Nephron progenitor cell (in vitro differentiated cells): ENCODE results near the gene INTU.

Experiments used
- DNase-seq: peaks from one replicate; pipeline ENCODE4 v3.0.0; 2021
- H3K27ac Mint-ChIP-seq: 2 replicates; pipeline ENCODE4 v1.8.0; 2021; ENCODE audit warnings: mild to moderate bottlenecking, moderate library complexity, mixed read lengths
- H3K27me3 Mint-ChIP-seq: 2 replicates; pipeline ENCODE4 v1.8.0; 2021; ENCODE audit warnings: mild to moderate bottlenecking, low read depth, mixed read lengths; ENCODE audit not compliant: poor library complexity
- H3K36me3 Mint-ChIP-seq: 2 replicates; pipeline ENCODE4 v1.8.0; 2021; ENCODE audit warnings: low read depth, mixed read lengths
- H3K4me1 Mint-ChIP-seq: 2 replicates; pipeline ENCODE4 v1.8.0; 2021; ENCODE audit warnings: mixed read lengths
- H3K4me3 Mint-ChIP-seq: 2 replicates; pipeline ENCODE4 v1.8.0; 2021; ENCODE audit warnings: mild to moderate bottlenecking, moderate library complexity, mixed read lengths
- H3K9me3 Mint-ChIP-seq: 2 replicates; pipeline ENCODE4 v1.8.0; 2021; ENCODE audit warnings: mild to moderate bottlenecking, moderate library complexity, mixed read lengths
- TF ChIP-seq, protein P1 (sequence below): fragments of 200-600 bp; sonication (generic); IDR thresholded peaks from 2 replicates; pipeline ENCODE4 v1.5.0; 2021; ENCODE audit warnings: antibody characterized with exemption

Gene INTU

GRCh38 chr4:127604949-127605709, 27.6 kb upstream of the INTU start:
- no peak overlapping the region for H3K27ac Mint-ChIP-seq

DNA sequence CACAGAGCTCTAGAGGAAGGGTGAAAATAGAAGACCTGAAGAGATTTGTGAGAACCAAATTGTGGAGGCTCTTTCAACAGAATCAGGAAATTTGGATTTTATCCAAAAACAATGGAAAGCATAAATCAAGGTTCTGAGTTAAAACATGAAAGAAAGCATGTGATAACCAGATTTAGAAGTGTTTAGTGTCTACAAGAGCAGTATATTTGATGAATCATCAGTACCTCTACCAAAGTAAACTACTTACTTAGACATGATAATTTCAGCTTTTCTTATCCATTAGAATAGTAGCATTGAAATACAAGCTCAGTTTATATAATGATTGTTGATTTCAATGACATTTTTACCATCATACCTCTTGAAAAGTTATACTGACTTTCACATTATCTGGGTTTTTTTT, 25.9 kb upstream of the INTU start:
- Mint-ChIP-seq H3K4me3 (no peak overlapping the region), H3K27me3 (no peaks in the 10 kb centered on the region), H3K27ac (no peak overlapping the region), H3K36me3 (no peaks in the 10 kb centered on the region), H3K9me3 (no peaks in the 10 kb centered on the region), H3K4me1 (peaks cover 8% of the 10 kb centered on the region)
- TF ChIP-seq, protein P1, sequence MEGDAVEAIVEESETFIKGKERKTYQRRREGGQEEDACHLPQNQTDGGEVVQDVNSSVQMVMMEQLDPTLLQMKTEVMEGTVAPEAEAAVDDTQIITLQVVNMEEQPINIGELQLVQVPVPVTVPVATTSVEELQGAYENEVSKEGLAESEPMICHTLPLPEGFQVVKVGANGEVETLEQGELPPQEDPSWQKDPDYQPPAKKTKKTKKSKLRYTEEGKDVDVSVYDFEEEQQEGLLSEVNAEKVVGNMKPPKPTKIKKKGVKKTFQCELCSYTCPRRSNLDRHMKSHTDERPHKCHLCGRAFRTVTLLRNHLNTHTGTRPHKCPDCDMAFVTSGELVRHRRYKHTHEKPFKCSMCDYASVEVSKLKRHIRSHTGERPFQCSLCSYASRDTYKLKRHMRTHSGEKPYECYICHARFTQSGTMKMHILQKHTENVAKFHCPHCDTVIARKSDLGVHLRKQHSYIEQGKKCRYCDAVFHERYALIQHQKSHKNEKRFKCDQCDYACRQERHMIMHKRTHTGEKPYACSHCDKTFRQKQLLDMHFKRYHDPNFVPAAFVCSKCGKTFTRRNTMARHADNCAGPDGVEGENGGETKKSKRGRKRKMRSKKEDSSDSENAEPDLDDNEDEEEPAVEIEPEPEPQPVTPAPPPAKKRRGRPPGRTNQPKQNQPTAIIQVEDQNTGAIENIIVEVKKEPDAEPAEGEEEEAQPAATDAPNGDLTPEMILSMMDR: no peak
- DNase-seq: no peak

More at GRCh38 chr4:127604949-127605709, 27.6 kb upstream of the INTU start:
- H3K4me1 Mint-ChIP-seq: peaks cover 8% of the 10 kb centered on the region
- no peaks in the 10 kb centered on the region for H3K27me3 Mint-ChIP-seq
- TF ChIP-seq, protein P1: peak; percentile 51
- no peak for DNase-seq
- peak overlapping the region; percentile 65 for H3K4me3 Mint-ChIP-seq
- H3K9me3 Mint-ChIP-seq: no peaks in the 10 kb centered on the region
- no peaks in the 10 kb centered on the region for H3K36me3 Mint-ChIP-seq

DNA sequence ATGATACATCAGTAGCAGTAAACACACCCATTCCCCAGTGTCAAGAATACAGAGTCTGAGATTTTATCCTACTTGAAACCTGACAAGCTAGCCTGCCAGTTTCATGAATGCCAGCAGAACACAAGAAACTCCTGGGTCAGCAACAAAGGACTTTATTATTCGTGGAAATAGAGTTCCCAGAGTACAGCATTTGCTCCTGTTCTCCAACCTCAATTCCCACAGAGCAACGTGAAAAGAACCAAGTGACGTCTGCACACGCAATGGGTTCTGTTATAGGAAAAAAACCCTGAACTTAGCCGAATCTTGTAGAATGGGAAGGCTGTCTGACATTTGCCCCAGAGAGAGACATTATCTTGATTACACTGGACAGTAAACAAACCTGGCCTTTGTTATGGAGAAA, 23.3 kb upstream of the INTU start:
- Mint-ChIP-seq H3K27me3 (no peaks in the 10 kb centered on the region), H3K4me3 (no peak overlapping the region), H3K4me1 (peaks cover 7% of the 10 kb centered on the region), H3K27ac (no peak overlapping the region), H3K36me3 (no peaks in the 10 kb centered on the region), H3K9me3 (no peaks in the 10 kb centered on the region)
- TF ChIP-seq, protein P1: no peak
- DNase-seq: no peak

GRCh38 chr4:127610488-127610887, 22.3 kb upstream of the INTU start:
- Mint-ChIP-seq H3K9me3 (no peaks in the 10 kb centered on the region), H3K4me1 (no peaks in the 10 kb centered on the region), H3K27ac (no peak overlapping the region), H3K4me3 (no peak overlapping the region), H3K36me3 (no peaks in the 10 kb centered on the region), H3K27me3 (no peaks in the 10 kb centered on the region)
- DNase-seq: no peak
- TF ChIP-seq, protein P1: no peak

DNA sequence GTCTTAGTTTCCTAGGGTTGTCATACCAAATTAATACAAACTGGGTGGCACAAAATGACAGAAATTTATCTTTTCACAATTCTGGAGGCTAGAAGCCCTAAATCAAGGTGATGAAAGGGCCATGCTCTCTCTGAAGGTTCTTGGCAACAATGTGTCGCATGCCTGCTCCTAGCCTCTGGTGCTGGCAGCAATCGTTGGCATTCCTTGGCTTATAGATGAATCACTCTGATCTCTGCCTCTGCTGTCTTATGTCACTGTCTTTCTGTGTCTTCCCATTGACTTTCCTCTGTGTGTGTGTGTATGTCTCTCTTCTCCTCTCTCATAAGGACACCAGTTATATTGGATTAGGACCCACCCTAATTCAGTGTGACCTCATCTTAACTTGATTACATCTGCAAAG, 15.9 kb upstream of the INTU start:
- no peak overlapping the region for H3K4me3 Mint-ChIP-seq
- no peaks in the 10 kb centered on the region for H3K9me3 Mint-ChIP-seq
- TF ChIP-seq, protein P1: no peak
- H3K4me1 Mint-ChIP-seq: no peaks in the 10 kb centered on the region
- H3K27me3 Mint-ChIP-seq: peaks cover 18% of the 10 kb centered on the region
- H3K36me3 Mint-ChIP-seq: no peaks in the 10 kb centered on the region
- no peak for DNase-seq
- no peak overlapping the region for H3K27ac Mint-ChIP-seq

DNA sequence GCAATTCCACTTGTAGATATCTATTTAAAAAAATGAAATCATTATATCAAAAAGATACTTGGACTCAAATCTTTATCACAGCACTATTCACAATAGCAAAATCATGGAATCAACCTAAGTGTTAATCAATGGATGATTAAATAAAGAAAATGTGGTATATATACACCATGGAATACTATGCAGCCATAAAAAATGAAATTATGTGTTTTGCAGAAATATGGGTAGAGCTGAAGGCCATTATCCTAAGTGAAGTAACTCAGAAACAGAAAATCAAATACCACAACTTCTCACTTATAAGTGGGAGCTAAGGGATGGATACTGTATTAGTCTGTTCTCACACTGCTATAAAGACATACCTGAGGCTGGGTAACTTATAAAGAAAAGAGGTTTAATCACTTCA, 14.3 kb upstream of the INTU start:
- TF ChIP-seq, protein P1: no peak
- Mint-ChIP-seq H3K36me3 (no peaks in the 10 kb centered on the region), H3K4me1 (peaks cover under 1% of the 10 kb centered on the region), H3K27me3 (peaks cover 30% of the 10 kb centered on the region), H3K27ac (no peak overlapping the region), H3K9me3 (no peaks in the 10 kb centered on the region), H3K4me3 (no peak overlapping the region)
- no peak for DNase-seq
